Activated CD8-positive, alpha-beta T cell treated with anti-CD3 and anti-CD28 coated beads for 36 hours (primary cell): ENCODE results near the gene BCL2L1. TPM values are rescaled to one million over a fixed set of nuclear protein-coding genes. Genes with fewer than 3 reads are reported as not detected.

Source experiments
- ATAC-seq: fragments of 200-7000 bp; cut with Tn5 transposase; one replicate; pipeline ENCODE4 v1.10.0; 2021; ENCODE audit warnings: mild to moderate bottlenecking, moderate library complexity
- CTCF ChIA-PET: fragments of 350-600 bp; sonication (Branson Sonifier 250); formaldehyde crosslinking; loops from one replicate; lab custom pipeline; 2021; ENCODE audit warnings: antibody characterized with exemption; lab: Charles Lee
- POLR2A ChIA-PET: fragments of 350-600 bp; sonication (Branson Sonifier 250); formaldehyde crosslinking; loops from one replicate; lab custom pipeline; 2021; ENCODE audit warnings: antibody characterized with exemption; lab: Charles Lee
- DNase-seq: peaks from one replicate; pipeline ENCODE4 v3.0.0-alpha.2; 2020
- H3K27ac Mint-ChIP-seq: one replicate; pipeline ENCODE4 v1.8.0; 2021; ENCODE audit warnings: mild to moderate bottlenecking, mixed read lengths
- H3K27me3 Mint-ChIP-seq: one replicate; pipeline ENCODE4 v1.8.0; 2021; ENCODE audit warnings: mixed read lengths
- H3K36me3 Mint-ChIP-seq: one replicate; pipeline ENCODE4 v1.8.0; 2021; ENCODE audit warnings: low read depth, mixed read lengths
- H3K4me1 Mint-ChIP-seq: one replicate; pipeline ENCODE4 v1.8.0; 2021; ENCODE audit warnings: low read depth, mixed read lengths
- H3K4me3 Mint-ChIP-seq: one replicate; pipeline ENCODE4 v1.8.0; 2021; ENCODE audit warnings: mild to moderate bottlenecking, moderate library complexity, mixed read lengths
- H3K9me3 Mint-ChIP-seq: one replicate; pipeline ENCODE4 v1.8.0; 2021; ENCODE audit warnings: mixed read lengths
- CTCF ChIP-seq: fragments of 200-600 bp; IDR thresholded peaks from one replicate; pipeline ENCODE4 v1.8.0; 2022; ENCODE audit warnings: antibody characterized with exemption, mild to moderate bottlenecking
- intact Hi-C: fragments of 100-400 bp; cut with micrococcal nuclease; formaldehyde crosslinking; loops from one replicate; pipeline ENCODE4 v1.10.0; 2022
- total RNA-seq, 2 experiments: library from RNA; stranded (reverse); gene quantifications; one replicate each; pipeline ENCODE4 v1.2.3, GENCODE V29; 2021

BCL2L1 gene
- total RNA-seq, 2 experiments from 2014 or later, result 182 TPM

DNA sequence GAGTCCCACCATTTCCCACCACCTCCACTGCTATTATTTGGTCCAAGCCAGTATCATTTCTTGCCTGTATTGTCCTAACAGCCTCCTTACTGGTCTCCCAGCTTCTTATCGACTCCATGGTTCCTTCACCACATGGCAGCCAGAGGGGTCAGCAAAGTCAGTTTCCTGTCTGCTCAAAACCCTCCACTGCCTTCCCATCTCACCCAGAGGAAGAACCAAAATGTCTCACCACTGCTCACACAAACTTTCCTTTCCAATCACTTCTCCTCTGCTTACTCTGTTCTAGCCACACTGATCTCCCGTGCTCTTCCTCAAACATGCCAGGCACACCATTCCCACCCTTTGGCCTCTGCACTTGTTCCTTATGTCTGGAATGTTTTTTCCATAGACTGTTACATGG, 39.7 kb downstream of the BCL2L1 start:
- DNase-seq (no peak), ATAC-seq (no peak)
- ChIA-PET POLR2A (interaction anchor here (1.3 kb wide), 1 partner anchor 36 kb away, joined by 3 read pairs; no protein-coding TSS in a partner anchor), CTCF (interaction anchor here (0.6 to 5.4 kb wide), 3 partner anchors 21 to 53 kb away, joined by 3 to 18 read pairs (median 6); no protein-coding TSS in a partner anchor)
- H3K27ac Mint-ChIP-seq, result peak overlapping the region; percentile 47
- no peaks in the 10 kb centered on the region for H3K9me3 Mint-ChIP-seq
- H3K4me1 Mint-ChIP-seq, result peaks cover 89% of the 10 kb centered on the region
- intact Hi-C loops, result no loop called here
- no peak overlapping the region for H3K4me3 Mint-ChIP-seq
- no peaks in the 10 kb centered on the region for H3K27me3 Mint-ChIP-seq
- no peak for TF ChIP-seq CTCF
- H3K36me3 Mint-ChIP-seq, result peaks cover 83% of the 10 kb centered on the region

GRCh38 chr20:31682352-31682751, 40.3 kb downstream of the BCL2L1 start:
- no peak overlapping the region for H3K4me3 Mint-ChIP-seq
- H3K27ac Mint-ChIP-seq, result peak overlapping the region; percentile 50
- TF ChIP-seq CTCF, result no peak
- no peak for ATAC-seq
- H3K9me3 Mint-ChIP-seq, result no peaks in the 10 kb centered on the region
- no peak for DNase-seq
- H3K36me3 Mint-ChIP-seq, result peaks cover 84% of the 10 kb centered on the region
- no peaks in the 10 kb centered on the region for H3K27me3 Mint-ChIP-seq
- POLR2A ChIA-PET, result interaction anchor here (1.3 kb wide), 1 partner anchor 36 kb away, joined by 3 read pairs; no protein-coding TSS in a partner anchor
- peaks cover 90% of the 10 kb centered on the region for H3K4me1 Mint-ChIP-seq
- CTCF ChIA-PET, result interaction anchor here (1.0 to 5.4 kb wide), 2 partner anchors 21 to 41 kb away, joined by 6 to 18 read pairs; no protein-coding TSS in a partner anchor
- intact Hi-C loops, result no loop called here

DNA sequence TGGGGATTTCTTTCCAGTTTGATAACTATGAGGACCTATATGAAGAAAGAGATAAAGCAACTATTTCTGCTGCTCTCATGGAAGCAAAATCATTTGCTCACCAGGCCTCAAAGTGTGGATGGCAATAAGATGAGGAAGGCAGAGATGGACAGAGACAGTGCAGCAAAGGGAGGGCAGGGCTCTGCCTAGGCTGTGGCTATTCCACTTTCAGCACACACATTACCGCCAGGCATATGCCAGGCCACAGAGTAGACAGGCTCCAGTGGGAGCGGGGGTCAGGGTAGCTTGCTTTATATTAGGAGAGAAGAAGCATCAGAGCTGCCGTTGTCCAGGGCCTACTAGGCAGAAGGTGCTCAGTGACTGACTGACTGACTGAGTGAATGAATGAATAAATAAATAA, 40.9 kb downstream of the BCL2L1 start:
- CTCF ChIA-PET, result interaction anchor here (0.9 to 5.4 kb wide), 2 partner anchors 20 to 42 kb away, joined by 3 to 18 read pairs; no protein-coding TSS in a partner anchor
- Mint-ChIP-seq H3K4me3 (no peak overlapping the region), H3K36me3 (peaks cover 81% of the 10 kb centered on the region), H3K4me1 (peaks cover 89% of the 10 kb centered on the region), H3K27me3 (no peaks in the 10 kb centered on the region), H3K9me3 (no peaks in the 10 kb centered on the region), H3K27ac (peak overlapping the region; percentile 50)
- no peak for TF ChIP-seq CTCF
- ATAC-seq (no peak), DNase-seq (no peak)
- intact Hi-C loops, result no loop called here
- POLR2A ChIA-PET, result no interaction called here

- TF ChIP-seq CTCF, result no peak
- Mint-ChIP-seq H3K9me3 (no peaks in the 10 kb centered on the region), H3K27me3 (no peaks in the 10 kb centered on the region), H3K27ac (peak overlapping the region; percentile 50), H3K36me3 (peaks cover 81% of the 10 kb centered on the region), H3K4me3 (no peak overlapping the region), H3K4me1 (peaks cover 89% of the 10 kb centered on the region)
- ChIA-PET POLR2A (no interaction called here), CTCF (interaction anchor here (0.9 to 5.4 kb wide), 2 partner anchors 20 to 42 kb away, joined by 3 to 18 read pairs; no protein-coding TSS in a partner anchor)
- intact Hi-C loops, result no loop called here
- DNase-seq (no peak), ATAC-seq (no peak)
Observed at GRCh38 chr20:31681128-31681727, 41.4 kb downstream of the BCL2L1 start.
